GM18505 (cell line): ENCODE measurements around the gene N4BP3.
"Not testable (repeated sequence)": the region's sequence is repeated elsewhere in the genome, so short reads cannot be mapped to it uniquely, and the experiment has no call there.

ENCODE experiments used
- ATAC-seq: cut with Tn5 transposase; IDR thresholded peaks from one replicate; pipeline ENCODE4 v1.9.1; 2021; ENCODE audit not compliant: unreplicated experiment
- POLR2A ChIP-seq: IDR thresholded peaks from 4 replicates; pipeline ENCODE4 v1.6.1; 2011; ENCODE audit warnings: borderline replicate concordance; ENCODE audit not compliant: insufficient read depth, insufficient read length; ENCODE audit errors: extremely low read depth

Gene N4BP3

DNA sequence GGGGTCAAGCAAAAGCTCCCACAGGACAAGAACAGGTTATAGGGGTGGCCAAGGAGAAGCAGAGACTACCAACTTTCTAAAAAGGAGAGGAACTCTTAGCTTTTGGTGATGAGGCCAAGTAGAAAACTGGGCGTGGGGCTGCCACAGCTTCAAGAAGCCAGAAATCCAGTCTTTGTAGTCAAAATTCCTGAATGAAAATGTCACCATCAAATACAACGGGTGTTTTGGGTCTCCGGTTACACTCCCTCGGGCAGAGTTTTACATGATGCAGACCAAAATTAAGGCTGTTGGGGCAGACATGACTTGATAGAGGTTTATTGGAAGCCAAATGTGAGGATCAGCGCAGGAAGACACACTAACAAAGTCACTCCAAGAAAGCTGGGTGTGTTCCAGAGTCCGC, 29.4 kb upstream of the N4BP3 start:
- no peak for ATAC-seq
- TF ChIP-seq POLR2A, result no peak

DNA sequence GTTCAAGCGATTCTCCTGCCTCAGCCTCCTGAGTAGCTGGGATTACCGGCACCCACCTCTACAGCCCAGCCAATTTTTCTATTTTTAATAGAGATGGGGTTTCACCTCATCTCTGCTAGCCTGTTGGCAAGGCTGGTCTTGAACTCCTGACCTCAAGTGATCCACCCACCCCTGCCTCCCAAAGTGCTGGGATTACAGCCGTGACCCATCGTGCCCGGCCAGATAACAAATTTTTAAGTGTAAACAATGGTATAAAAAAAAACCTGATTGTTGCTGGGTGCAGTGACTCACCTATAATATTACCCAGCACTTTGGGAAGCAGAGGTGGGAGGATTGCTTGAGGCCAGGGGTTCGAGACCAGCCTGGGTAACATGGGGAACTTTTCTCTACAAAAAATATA, 28.0 kb upstream of the N4BP3 start:
- ATAC-seq, result no peak
- TF ChIP-seq POLR2A, result no peak

GRCh38 chr5:178086266-178086665, 27.1 kb upstream of the N4BP3 start:
- ATAC-seq, result no peak
- TF ChIP-seq POLR2A, result no peak

DNA sequence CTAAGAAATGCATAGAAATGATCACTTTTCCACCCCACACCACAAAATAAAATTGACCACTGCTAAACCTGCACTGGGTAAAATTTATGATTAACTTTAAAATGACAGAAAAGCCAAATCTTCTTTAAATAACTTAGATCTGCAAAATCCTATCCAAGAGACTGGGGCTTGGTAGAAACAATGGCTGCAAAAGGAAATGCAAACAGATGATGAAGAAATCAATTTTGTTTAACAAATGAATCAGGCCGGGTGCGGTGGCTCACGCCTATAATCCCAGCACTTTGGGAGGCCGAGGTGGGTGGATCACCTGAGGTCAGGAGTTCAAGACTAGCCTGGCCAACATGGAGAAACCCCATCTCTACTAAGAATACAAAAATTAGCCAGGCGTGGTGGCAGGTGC, 26.1 kb upstream of the N4BP3 start:
- ATAC-seq, result not testable (repeated sequence)

GRCh38 chr5:178090856-178091255, 22.5 kb upstream of the N4BP3 start:
- TF ChIP-seq POLR2A, result no peak
- no peak for ATAC-seq

- no peak for TF ChIP-seq POLR2A
These were observed 20.2 kb upstream of the N4BP3 start for GRCh38 chr5:178093134-178093533.

DNA sequence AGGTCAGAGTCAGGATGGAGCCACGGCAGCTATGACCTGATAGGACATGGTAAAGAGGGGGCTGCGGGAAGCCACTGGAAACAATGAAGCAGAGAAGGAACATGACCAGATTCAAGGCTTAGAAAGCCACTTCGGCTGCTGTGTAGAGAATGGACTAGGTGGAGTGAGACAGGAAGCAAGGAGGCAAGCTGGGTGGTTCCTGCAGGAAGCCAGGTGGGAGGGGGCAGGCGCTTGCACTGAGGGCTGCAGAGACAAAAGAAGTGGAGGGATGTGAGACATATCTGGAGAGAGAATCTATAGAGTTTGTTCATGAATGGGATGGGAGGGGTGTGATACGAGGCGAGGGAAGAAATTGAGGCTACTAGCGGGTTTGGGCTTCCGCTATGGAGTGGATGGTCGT, 19.0 kb upstream of the N4BP3 start:
- ATAC-seq, result no peak
- no peak for TF ChIP-seq POLR2A

More at GRCh38 chr5:178093134-178093533, 20.2 kb upstream of the N4BP3 start:
- no peak for ATAC-seq

DNA sequence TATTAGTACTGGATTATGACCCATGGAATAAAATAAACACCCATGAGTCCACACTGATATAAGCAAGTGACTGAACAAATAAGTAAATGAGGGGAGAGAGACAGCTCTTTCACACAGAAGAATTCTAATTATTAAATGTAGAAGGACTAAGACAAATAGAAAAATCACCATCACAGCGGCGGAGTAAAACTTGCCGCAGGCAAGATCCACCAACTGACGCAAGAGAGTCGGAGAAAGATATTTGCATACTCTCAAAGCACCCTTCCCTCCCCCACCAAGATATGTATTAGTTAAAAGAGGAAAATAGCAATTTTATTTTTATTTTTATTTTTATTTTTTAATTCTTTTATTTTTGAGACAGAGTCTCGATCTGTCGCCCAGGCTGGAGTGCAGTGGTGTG, 14.6 kb upstream of the N4BP3 start:
- no peak for TF ChIP-seq POLR2A

DNA sequence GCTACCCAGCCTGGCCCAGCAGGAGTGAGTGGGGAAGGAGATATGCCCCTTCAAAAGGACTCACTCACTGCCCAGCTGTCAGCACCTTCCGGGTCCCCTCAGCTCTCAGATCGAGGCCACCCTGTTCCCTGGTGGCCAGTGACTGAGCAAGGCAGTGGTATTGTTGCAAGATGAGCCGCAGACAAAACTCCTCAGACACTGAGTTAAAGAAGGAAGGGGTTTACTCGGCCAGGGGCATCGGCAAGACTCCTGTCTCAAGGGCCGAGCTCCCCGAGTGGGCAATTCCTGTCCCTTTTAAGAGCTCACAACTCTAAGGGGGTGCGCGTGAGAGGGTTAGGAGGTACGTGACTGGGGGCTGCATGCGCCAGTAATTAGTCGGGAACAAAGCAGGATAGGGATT, 9.7 kb upstream of the N4BP3 start:
- no peak for TF ChIP-seq POLR2A
- no peak for ATAC-seq

More for the DNA sequence above, 14.6 kb upstream of the N4BP3 start:
- ATAC-seq, result no peak

DNA sequence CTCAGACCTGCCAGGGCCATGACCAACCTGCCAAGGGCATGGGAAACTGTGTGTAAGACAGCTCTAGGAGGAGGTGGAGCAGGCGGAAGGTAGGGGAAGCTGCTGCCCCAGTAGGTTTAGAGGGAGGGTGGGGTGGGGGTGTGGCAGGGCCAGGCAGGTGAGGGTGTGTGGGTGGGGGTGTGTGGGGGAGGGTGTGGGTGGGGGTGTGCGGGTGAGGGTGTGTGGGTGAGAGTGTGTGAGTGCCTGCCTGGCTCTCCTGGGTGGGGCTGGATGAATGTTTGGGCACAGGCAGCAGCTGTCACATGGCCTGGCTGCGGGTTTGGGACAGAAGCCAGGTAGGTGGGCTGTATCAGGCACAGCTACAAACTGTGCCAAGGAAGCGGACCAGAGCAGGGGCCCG, 8.8 kb upstream of the N4BP3 start:
- TF ChIP-seq POLR2A, result no peak
- no peak for ATAC-seq

DNA sequence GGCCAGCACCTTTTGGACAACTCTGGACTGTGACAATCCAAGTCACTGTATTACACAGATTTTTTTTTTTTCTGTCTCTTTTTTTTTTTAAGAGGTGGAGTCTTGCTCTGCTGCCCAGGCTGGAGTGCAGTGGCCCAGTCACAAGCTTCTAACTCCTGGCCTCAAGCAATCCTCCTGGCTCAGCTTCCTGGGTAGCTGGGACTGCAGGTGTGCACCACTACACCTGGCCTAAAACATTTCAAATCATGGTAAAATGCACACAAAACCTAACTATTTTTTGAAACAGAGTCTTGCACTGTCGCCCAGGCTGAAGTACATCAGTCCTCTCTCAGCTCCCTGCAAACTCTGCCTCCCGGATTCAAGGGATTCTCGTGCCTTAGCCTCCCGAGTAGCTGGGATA, 7.2 kb upstream of the N4BP3 start:
- ATAC-seq, result no peak
- no peak for TF ChIP-seq POLR2A

DNA sequence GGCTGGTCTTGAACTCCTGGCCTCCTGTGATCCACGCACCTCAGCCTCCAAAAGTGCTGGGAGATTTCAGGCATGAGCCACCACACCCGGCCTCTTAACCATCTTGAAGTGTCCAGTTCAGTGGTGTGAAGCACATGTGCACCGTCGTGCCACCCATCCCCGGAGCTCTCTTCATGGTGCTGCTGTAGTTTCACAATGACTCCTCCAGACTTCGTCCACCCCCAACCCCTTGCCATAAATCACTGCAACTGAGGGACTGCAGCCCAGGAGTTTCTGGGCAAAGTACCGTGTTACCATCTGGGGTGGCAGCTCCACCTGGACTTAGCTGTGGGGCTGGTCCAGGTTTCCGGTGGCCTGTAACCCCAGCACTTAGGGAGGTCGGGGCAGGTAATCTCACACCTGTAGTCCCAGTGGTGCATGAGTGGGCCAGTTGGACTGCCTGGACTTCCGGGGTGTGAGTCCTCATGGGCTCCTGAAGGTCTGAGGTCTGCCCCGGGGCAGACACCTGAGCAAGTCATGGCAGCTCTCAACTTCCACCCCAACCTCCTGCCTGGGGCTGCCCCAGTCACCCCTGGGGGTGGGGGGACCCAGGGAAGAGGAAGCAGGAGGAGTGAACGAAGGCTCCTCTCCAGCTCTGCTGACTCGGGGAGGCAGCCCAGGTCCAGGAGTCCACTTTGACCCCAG, 6.6 kb upstream of the N4BP3 start:
- TF ChIP-seq POLR2A, result no peak
- ATAC-seq, result no peak

DNA sequence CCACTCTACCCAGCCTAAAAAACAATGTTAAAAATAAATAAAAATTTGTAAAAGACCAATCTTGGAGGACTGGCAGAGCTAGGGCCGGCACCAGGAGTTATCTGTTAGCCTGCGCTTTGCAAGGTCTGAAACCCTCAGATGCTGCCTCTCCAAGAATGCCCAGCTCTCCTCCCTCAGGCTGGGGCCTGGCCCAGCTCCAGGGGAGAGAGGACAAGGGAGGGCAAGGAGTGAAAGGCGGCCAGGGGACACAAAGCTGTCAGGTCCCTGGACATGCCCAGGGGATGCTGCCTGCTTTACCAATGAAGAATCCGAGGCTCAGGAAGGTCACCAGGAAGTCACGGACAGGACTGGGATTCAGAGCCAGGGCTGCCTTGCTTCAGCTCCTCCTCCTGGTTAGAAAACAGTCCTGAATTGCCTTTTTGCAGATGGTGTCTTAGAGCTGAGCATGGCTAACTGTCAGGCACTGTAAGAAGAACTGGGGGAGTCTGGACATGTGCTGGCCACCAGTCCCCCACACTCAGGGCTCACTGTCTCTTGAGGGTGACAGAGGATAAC, 5.5 kb upstream of the N4BP3 start:
- TF ChIP-seq POLR2A, result no peak
- ATAC-seq, result no peak

DNA sequence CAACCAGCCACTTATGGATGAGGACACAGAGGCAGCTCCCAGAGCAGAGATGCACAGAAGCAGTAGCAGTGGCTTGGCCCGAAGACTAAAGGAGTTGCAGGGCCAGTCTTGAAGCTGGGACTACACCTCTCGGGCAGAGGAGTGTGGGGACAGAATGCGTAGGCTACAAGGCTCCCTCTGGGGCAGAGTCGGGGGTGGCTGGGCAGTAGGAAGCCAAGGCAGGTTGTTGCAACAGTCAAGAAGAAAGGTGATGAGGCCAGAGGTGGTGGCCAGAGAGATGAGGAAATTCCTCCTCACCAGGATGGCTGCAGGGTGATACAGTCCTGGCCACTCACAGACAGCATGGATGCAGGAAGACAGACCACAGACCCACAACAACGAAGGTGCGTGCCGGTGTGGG, 4.9 kb upstream of the N4BP3 start:
- ATAC-seq, result no peak

DNA sequence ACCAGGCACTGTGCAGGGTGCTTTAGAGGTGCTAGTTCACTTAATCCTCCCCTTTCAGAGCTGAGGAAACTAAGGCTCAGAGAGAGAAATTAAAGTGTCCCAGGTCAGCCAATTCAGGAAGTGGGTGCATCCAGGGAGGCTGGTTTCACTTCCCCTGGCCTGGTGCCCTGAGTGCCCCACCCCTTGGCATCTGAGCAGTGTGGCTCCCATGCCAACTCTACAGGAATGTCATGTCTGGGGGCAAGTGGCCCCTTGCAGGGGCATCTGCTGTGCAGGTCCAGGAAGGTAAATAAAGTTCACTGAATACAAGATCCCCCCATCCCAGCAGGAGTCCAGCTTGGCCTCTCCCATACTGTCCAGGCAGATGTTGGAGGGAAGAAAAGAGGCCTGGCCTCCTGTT, 4.4 kb upstream of the N4BP3 start:
- no peak for TF ChIP-seq POLR2A
- no peak for ATAC-seq

More for the DNA sequence above, 4.9 kb upstream of the N4BP3 start:
- TF ChIP-seq POLR2A, result no peak
